Adipose tissue (tissue), 3 donors: ENCODE results near the gene ATP10A. TPM values are rescaled to one million over a fixed set of nuclear protein-coding genes. Genes with fewer than 3 reads are reported as not detected.
"Not testable (repeated sequence)": the region's sequence is repeated elsewhere in the genome, so short reads cannot be mapped to it uniquely, and the experiment has no call there.

Experiments
- H3K27ac ChIP-seq: one replicate; pipeline ENCODE4 v1.5.1; 2013; ENCODE audit warnings: low read depth, low read length
- WGBS, 3 donors: extraction: QIAGEN DNeasy Blood & Tissue Kit; methylation state at CpG; one replicate each; pipeline ENCODE4 v1.1.7; 2013; 5-methylcytosine and 5-hydroxymethylcytosine counted together
- polyA plus RNA-seq, 3 donors: library from polyadenylated mRNA; stranded (reverse); fragments of 200-250 nt; gene quantifications; one replicate each; pipeline ENCODE4 v1.2.3, GENCODE V29; 2013
- donor health status: healthy with polysubstance abuse.
- donor health status: Bipolar disorder and iron deficiency.
- donor health status: healthy.

Gene ATP10A
- polyA plus RNA-seq, 3 donors: 1.0 to 2.8 (median 2.4) TPM

DNA sequence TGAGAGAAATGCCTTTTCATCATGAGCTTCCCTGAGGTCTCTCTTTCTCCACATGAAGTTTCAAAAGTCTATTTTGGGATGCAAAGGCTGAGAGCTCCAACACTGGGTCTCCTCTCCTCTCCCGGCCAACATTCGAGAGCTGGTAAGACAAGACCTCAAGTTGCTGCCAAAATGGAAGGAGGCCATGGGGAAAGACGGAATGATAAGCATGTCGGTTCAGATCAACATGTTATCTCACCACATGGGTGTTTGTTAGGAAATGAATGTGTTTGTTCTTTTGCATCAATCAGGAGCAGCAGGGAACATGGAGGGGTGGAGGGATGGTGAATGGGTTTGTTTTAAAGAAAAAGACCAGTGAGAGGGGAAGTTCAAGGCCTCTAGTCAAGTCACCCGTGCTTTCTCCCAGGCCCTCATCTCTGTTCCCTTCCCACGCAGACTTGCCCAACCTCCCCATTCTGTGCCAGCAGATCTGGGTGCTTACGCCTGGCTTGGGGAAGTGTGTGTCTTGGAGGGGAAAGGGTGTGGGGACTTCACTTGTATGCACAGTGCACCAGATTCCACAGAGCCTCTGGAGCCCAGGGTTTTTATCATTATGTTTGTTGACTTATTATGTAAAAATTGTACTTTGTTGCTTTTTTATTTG, 23.5 kb upstream of the ATP10A start:
- H3K27ac ChIP-seq: no peak overlapping the region
- 38 to 56% (median 51%) methylated on average over 7 of the region's 7 CpGs for WGBS, 3 donors

DNA sequence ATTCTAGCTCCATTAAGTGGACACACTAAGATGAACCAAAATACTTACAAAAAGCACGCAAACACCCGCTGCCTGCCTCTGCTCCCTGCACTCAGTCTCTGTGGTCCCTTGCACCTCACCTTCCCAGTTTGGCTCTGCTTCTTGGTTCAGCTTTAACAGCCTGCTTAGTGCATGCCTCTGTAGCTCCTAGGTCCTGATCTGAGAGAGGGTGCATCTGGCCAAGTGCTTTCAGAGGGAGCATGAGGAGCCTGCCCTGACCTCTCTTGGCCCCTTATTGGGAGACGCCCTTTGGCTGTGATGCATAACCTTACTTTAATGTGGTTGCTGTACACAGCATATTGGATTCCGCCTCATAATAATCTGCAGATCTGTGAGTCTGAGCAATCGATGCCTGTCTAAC, 21.2 kb upstream of the ATP10A start:
- no peak overlapping the region for H3K27ac ChIP-seq

DNA sequence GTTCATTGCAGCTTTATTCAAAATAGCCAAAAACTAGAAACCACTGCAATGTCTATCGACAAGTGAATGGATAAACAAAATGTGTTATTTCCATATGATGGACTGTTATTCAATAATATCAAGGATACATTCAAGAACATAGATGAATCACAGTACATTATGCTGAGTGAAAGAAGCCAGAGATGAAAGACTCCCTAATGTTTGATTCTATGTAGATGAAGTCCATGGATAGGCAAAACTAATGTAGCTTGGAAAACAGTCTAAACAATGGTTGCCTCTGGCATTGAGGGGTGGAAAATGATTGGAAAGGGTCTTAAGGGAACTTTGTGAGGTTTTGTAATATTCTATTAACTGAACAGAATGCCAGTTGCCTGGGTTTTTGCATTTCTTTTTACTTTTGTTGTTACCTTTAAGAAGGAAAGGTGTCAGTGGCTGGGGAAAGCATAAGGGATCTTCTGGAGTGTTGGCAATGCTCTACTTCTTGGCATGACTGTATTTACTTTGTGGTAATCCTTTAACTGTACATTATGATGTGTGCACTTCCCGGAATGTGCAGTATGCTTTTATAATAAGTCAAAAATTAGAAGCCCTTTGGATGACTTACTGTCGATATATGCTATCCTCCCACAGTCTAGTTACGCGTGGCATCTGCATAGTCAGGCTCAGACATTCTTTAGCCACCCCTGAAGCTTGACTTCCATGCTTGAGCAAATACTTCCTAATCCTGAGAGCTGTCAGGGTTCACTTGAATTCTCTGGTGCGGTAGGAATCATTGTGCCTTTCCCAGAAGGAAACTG, 20.5 kb upstream of the ATP10A start:
- WGBS, 3 donors: 53 to 82% (median 66%) methylated on average over 6 of the region's 6 CpGs
- H3K27ac ChIP-seq: no peak overlapping the region

More for the DNA sequence above, 21.2 kb upstream of the ATP10A start:
- 56 to 64% (median 57%) methylated on average over 5 of the region's 5 CpGs for WGBS, 3 donors

DNA sequence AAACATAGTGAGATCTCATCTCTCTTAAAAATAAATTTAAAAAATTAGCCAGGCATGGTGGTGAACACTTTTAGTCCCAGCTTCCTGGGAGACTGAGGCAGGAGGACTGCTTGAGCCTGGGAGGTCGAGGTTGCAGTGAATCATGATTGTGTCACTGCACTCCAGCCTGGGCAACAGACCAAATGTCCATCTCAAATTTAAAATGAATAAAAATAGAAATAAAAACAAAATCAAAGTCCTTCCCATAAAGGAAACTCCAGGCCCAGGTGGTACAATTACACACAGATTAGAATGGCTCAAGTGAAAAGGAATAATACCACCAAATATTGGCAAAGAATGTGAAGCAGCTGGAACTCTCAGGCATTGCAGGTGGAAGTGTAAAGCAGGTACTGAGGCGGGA, 19.3 kb upstream of the ATP10A start:
- WGBS, 3 donors: 70 to 80% (median 72%) methylated on average over 2 of the region's 2 CpGs
- no peak overlapping the region for H3K27ac ChIP-seq

DNA sequence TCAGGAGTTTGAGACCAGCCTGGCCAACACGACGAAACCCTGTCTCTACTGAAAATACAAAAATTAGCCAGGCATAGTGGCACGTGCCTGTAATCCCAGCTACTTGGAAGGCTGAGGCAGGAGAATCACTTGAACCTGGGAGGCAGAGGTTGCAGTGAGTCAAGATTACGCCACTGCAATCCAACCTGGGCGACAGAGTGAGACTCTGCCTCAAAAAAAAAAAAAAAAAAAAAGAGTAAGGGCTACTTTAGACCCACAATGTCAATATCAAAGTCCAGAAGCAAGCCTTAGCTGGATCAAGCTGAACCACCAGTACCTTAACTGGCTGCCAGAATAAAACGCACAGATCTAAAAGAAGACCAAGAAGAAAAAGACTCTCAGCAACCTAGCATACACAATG, 17.8 kb upstream of the ATP10A start:
- H3K27ac ChIP-seq: not testable (repeated sequence)
- WGBS, 3 donors: 75 to 91% (median 90%) methylated on average over 6 of the region's 6 CpGs

DNA sequence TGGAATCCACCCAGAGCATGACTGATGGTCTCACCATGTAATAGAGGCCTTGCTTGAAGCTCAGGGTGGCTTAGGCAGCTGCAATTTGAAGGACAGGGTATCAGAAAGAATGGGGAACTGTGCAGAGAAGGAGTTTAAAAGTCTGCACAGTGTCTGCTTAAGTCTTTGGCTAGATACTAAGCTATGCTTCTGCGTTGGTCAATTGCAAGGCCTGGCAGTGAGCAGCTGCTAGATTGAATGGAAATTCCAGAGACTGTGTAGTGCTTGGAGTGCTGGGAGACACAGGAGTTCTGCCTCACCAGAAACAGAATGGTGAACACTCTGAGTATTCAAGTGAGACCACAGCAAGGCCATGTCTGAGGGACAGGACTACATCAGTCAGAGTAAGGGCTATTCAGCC, 17.3 kb upstream of the ATP10A start:
- no peak overlapping the region for H3K27ac ChIP-seq
- WGBS, 3 donors: 79 to 94% (median 91%) methylated on average over 1 of the region's 1 CpG

DNA sequence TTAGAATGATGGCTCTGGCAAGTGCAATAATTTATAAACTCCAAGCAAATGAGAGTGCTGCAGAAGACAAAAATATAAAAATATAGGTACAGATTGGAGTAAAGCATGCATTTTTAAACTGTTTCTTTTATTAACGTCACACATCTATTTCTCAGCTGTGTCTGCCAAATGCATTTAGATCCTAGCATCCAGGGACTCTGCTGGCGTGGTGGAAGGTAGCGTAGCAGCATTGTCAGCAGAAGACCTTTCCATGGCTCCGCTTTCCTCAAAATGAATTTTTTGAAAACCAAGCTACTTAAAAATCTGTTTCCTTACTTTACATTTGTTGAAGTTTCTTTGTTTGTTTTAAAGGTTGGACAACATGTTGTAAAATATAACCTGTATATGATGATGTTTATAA, 16.3 kb upstream of the ATP10A start:
- no peak overlapping the region for H3K27ac ChIP-seq
- 84 to 89% (median 86%) methylated on average over 4 of the region's 4 CpGs for whole genome bisulfite sequencing, 3 donors

DNA sequence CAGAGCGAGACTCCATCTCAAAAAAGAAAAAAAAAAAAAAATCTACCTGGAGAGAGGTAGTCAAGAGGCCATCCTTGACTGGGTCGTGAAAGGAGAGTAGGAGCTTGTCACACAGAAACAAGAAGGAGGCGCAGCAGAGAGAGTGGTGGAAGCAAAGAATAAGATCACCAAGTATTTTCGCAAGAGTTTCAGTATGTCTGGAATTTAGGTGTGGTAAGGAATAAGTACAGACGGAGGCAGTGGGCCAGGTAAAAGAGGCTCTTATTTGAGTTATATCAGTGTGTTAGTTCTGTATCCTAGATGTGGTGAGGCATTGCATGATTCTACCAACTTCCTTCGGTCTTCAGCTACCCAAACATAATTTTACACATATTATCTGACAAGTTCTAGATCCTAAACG, 14.6 kb upstream of the ATP10A start:
- H3K27ac ChIP-seq: no peak overlapping the region

DNA sequence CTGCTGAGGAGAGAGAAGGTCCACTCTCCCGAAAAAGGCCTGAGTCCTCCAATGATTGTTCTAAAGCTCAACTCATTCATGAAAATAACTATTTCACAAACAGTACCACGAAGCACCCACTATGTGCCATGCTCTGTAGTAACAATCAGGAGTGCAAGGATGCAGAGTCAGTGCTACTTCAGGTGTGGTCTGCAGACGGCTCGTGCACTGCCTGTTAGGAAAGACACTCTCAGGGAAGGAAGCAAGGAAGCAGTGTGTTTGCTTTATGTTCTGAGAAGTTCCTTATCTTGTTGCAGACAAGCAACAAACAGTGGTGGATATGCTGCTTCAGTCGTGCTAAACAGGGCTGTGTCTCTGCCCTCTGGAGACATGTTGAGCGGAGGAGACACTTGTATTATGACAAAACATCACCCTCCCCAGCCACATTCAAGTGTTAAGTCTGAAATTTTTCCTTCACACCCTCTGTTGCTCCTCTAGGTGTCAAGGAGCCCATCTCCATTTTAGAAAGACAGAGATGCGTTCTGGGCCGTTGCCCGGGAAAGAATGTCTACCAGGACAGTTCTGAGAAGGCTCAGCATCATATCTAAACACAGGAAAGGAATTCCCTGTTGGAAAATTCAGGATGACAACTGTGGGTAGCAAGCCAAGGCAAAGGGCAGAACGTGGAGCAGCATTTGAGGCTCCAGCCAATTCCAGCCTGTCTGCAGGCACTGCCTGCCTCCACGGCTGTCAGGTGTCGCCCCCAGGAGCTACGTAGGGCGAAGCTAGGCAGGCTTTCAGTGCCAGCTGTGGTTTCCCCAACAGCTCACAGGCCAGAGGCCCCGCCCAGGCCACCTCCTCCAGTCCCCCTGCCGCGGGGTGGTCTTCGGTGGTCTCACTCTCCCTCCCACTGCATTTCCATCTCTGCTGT, 13.4 kb upstream of the ATP10A start:
- H3K27ac ChIP-seq: no peak overlapping the region
- 59 to 70% (median 68%) methylated on average over 18 of the region's 18 CpGs for WGBS, 3 donors

More for the DNA sequence above, 14.6 kb upstream of the ATP10A start:
- 78 to 84% (median 84%) methylated on average over 6 to 7 of the region's 7 CpGs for WGBS, 3 donors

DNA sequence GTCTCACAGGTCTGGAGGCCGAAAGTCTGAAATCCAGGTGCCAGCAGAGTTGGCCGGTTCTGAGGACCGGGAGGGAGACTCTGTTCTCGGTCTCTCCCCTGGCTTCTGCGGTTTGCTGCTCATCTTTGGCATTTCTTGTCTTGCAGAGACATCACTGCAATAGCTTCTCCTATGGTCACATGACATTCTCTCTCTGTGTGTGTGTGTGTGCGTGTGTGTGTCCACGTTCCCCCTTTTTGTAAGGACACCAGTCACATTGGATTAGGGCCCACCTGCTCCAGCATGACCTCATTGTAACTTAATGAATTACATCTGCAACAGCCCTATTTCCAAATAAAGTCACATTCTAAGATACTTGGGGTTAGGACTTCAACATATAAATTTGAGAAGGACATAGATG, 12.4 kb upstream of the ATP10A start:
- H3K27ac ChIP-seq: no peak overlapping the region
- WGBS, 3 donors: 82 to 88% (median 85%) methylated on average over 7 of the region's 7 CpGs

DNA sequence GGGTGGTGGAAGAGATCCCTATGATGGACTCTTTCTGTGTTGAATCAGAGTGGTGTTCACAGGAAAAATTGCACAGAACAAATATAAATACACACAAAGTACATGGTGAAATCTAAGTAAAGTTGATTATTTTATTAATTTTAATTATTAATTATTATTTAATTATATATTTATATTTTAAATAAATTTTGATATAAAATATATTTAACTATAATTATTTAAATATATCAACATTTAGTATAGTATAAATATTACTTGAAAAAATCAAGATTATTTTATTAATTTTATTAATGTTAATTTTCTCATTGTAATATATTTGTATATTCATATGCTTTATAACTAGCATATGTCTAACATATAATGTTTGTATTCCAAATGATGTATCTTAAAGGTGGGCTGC, 11.3 kb upstream of the ATP10A start:
- no peak overlapping the region for H3K27ac ChIP-seq

DNA sequence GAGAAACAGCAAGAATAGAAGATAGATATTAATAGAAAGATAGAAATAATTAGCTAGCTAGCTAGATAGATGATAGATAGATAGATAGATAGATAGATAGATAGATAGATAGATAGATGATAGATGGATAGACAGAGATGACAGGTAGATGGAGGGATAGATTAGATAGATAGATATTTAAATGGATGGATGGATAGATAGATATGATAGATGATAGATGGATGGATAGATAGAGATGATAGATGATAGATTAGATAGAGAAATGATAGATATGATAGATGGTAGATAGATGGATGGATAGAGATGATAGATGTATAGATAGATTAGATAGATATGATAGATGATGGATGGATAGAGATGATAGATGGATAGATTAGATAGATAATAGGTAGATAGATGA, 8.3 kb upstream of the ATP10A start:
- H3K27ac ChIP-seq: no peak overlapping the region

DNA sequence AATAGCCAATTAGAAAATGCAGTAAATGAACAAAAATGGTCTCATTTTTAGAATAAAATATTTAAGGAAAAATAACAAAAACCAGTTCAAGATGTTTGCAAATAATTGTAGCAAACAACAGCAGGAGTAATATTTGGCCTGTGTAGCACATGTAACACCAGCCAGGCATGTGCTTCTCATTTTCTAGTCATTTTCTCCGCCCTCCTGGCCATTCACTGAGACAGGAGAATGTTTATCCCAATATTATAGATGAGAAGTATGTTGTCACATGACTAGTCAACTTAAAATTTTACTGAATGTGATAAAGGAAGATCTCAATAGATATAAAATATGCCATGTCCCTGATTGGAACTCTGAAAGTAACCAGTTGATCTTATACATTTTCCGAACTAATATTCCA, 7.8 kb upstream of the ATP10A start:
- 82 to 89% (median 85%) methylated on average over 2 of the region's 2 CpGs for WGBS, 3 donors
- H3K27ac ChIP-seq: no peak overlapping the region

DNA sequence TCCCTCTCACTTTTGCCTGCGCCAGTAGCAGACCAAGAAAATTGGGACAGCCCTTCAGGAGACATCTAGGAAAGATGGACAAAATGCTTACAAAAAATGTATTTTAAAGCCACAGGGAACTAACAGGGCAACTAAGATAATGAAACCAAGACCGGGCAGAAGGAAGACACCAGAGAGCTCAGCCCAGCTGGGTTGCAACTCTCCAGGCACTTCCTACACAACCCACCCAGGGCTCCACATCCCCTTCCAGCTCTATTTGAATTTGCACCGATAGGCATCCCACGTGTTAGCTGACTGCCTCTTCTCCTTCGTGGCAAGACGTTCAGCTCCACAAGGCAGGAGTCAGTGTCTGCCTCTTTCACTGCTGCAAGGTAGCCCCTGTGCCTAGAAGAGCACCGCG, 6.6 kb upstream of the ATP10A start:
- H3K27ac ChIP-seq: no peak overlapping the region
- WGBS, 3 donors: 50 to 56% (median 52%) methylated on average over 8 of the region's 8 CpGs

DNA sequence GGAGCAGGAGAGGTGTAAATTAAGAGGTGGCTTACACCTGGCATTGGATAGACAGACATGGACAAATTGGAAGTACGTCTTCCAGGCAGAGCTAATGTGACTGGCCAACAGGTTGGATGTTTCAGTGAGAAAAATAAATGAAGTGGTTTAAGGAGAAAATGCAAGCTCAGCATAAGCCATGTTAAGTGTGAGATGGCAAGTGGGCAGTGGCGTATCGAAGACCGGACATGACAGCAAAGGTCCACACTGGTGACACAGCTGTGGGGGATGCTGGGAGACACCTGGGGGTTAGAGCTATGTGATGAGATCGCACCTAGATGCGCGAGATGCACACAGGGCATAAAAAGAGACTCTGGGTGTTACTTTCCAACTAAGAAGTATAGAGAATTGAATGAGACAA, 3.7 kb upstream of the ATP10A start:
- WGBS, 3 donors: 90 to 96% (median 95%) methylated on average over 7 of the region's 7 CpGs
- no peak overlapping the region for H3K27ac ChIP-seq

DNA sequence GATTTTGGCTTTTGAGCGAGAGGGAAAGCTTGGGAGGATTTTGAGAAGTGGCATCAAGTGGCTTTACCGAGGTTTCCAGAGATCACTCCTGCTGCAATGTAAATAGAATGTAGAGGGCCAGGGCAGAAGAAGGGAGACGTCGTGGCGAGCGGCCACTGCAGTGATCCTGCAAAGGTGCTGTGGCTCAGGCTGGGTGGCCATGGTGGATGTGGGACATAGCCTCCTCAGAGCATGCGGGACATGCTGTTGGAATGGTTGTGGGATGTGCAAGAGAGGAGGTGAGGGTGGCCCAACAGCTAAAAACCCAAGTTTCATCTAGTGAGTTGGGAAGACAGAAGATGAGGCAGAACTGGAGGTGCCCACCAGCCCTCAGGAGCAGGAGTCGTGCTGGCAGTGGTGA, 3.1 kb upstream of the ATP10A start:
- no peak overlapping the region for H3K27ac ChIP-seq
- WGBS, 3 donors: 77 to 96% (median 93%) methylated on average over 8 of the region's 8 CpGs

DNA sequence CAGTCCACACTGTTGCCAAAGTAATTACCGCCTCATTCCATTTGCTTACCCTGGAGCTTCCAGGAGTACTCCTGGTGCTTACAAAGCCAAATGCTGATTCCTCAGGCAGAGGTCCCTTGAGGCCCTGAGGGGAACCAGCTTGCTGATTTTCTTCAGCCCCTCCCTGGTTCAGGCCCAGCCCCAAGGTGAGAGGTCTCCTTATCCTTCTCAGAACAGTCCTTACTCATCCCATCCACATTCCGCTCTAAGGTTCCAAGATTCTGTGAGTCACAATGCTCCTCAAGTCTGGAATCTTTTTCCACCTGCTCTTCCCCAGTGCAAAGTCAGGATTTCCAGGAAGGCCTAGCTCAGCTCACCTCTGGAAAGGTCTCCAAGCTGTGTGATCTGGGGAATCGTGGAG, 1.8 kb upstream of the ATP10A start:
- WGBS, 3 donors: 80 to 97% (median 91%) methylated on average over 3 of the region's 3 CpGs
- no peak overlapping the region for H3K27ac ChIP-seq

DNA sequence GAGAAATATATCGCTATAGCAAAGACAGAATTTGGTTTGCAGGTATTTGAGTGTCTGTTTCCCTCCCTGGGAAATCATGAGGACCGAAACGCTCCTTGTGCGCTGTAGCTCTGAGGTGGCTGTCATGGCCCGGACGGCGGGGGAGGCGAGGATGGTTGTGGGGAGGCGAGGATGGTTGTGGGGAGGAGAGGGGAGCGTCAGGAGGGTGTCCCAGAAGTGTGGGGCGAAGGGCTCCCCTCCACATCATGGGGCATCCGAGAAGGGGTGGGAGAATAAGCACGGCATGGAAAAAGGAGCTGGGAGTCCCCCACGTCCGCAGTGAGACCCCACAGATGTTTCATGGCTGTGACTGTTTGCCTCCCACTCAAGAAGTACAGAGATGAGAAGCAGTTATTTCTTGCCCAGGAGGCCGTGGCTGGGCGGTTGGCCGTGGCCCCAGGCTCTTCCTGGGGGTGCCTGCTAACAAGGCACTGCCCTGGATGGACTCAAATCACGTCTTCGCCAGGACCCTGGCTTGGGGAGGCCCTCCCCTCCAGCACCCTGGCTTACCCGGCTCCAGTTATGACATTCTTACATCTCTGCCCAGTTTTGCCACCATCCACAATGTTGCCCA, 947 bp upstream of the ATP10A start:
- H3K27ac ChIP-seq: no peak overlapping the region
- WGBS, 3 donors: 67 to 85% (median 84%) methylated on average over 21 of the region's 21 CpGs
